ENCODE results near the gene G0S2.
A peak's percentile ranks its signal among the peaks of the same experiment; 100 is the strongest.

G0S2 gene

DNA sequence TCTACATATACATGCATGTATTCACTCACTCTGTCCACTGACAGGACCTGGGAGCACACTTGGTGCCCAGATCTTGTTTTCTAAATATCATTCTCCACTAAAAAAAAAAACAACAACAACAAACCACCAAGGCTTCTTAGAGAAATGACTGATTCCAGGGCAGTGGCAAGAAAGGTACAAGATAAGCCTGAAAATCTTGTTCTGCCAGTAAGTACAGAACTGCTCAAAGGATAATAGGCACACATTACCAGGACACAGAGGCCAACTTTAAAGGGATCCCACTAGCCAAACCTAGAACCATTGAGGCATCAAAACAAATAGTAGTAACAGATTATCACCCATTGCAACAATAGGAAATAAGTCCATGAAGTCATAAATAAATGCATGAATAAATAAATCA is 40.1 kb downstream of the G0S2 start:
- no peak overlapping the region for H3K27ac Mint-ChIP-seq
- H3K36me3 Mint-ChIP-seq: no peaks in the 10 kb centered on the region
- H3K4me1 Mint-ChIP-seq: peaks cover 9% of the 10 kb centered on the region
- DNase-seq (ENCODE audit: low spot score in 2 of 2): no peak
- ATAC-seq: no peak
- H3K9me3 Mint-ChIP-seq: no peaks in the 10 kb centered on the region
- no peak overlapping the region for H3K4me3 Mint-ChIP-seq

DNA sequence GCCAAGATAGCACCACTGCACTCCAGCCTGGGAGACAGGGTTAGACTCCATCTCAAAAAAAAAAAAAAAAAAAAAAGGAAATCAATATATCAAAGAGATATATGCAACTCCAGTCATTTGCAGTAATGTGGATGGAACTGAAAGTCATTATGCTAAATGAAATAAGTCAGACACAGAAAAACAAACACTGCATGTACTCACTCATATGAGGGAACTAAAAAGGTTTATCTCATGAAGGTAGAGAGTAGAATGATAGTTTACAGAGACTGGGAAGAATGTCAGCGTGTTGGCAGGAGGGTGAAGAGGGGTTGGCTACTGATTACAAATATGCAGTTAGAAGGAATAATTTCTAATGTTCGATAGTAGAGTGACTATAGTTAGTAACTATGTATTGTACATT is 42.6 kb downstream of the G0S2 start:
- no peaks in the 10 kb centered on the region for H3K9me3 Mint-ChIP-seq
- no peak overlapping the region for H3K27ac Mint-ChIP-seq
- H3K4me1 Mint-ChIP-seq: peaks cover 6% of the 10 kb centered on the region
- no peak for DNase-seq (ENCODE audit: low spot score in 2 of 2)
- no peaks in the 10 kb centered on the region for H3K36me3 Mint-ChIP-seq
- ATAC-seq: peak; percentile 68
- H3K4me3 Mint-ChIP-seq: no peak overlapping the region

DNA sequence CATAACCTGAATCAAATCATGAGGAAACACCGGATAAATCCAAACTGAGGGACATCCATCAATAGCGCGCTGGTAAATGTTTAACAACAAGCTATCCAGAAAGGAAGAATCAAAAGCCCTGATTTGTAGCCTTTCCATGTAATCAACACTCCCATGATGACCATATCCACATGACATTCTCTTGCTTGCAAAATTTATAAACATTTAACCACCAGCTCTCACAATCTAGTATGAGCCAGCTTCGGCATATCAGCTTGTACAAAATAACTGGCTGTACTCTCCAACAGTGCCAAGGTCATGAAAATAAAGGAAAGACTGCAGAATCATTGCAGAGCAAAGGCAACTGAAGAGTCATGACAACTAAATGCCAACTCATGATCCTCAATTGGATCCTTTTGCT is 45.1 kb downstream of the G0S2 start:
- Mint-ChIP-seq H3K4me1 (peaks cover 11% of the 10 kb centered on the region), H3K27ac (no peak overlapping the region), H3K36me3 (no peaks in the 10 kb centered on the region), H3K9me3 (no peaks in the 10 kb centered on the region), H3K4me3 (no peak overlapping the region)
- no peak for ATAC-seq
- no peak for DNase-seq (ENCODE audit: low spot score in 2 of 2)

DNA sequence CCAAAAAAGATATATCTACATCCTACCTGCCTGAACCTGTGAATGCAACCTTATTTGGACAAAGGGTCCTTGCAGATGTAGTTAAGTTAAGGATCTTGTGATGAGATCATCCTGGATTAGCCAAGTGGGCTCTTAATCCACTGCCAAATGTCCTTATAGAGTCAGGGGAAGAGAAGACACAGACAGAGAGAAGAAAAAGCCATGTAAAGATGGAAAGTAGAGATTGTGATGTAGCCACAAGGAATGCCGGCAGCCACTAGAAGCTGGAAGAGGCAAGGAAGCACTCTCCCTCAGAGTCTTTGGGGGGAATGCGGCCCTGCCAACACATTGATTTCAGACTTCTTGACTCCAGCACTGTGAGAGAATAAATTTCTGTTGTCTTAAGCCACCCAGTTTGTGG is 45.6 kb downstream of the G0S2 start:
- no peak for ATAC-seq
- no peaks in the 10 kb centered on the region for H3K9me3 Mint-ChIP-seq
- H3K27ac Mint-ChIP-seq: no peak overlapping the region
- peaks cover 11% of the 10 kb centered on the region for H3K4me1 Mint-ChIP-seq
- no peak for DNase-seq (ENCODE audit: low spot score in 2 of 2)
- H3K36me3 Mint-ChIP-seq: no peaks in the 10 kb centered on the region
- no peak overlapping the region for H3K4me3 Mint-ChIP-seq

DNA sequence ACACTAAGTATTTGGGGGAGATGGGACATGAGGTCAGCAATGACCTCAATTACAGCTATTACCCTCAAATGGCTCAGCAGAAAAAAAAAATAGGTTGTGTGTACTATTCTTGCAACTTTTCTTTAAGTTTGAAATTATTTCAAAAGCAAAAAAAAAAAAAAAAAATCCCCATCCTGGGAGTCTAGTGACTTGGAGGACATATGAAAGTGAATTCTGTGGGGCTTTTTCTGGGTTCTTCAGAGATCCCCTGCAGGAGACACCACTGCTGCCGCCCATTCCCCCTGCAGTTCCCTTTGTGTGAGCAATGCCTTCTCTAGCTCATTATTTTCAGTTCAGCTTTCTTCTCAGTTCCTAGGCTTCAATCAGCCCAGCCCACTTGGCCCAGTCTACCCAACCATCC is 46.1 kb downstream of the G0S2 start:
- Mint-ChIP-seq H3K4me3 (no peak overlapping the region), H3K4me1 (peaks cover 11% of the 10 kb centered on the region), H3K27ac (no peak overlapping the region), H3K9me3 (no peaks in the 10 kb centered on the region), H3K36me3 (no peaks in the 10 kb centered on the region)
- no peak for ATAC-seq
- DNase-seq (ENCODE audit: low spot score in 2 of 2): no peak

DNA sequence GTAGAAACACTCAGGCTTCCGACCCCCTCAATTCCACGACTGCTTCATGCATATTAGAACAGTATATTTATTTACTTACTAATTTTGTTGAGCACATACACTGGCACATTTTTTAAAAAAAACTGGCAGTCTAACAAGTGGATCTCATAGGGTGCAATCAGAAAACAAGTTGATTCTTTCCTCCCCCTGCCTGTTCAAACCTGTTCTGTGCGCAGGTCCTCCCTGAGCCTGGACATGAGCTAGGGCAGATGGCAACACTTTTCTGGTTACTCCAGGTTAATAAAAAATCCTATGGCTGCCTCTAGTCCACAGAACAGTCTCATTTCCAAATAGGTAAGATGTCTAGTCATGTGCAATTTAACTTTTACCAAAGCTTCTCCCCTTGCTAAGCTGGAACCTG is 48.1 kb downstream of the G0S2 start:
- Mint-ChIP-seq H3K9me3 (no peaks in the 10 kb centered on the region), H3K36me3 (no peaks in the 10 kb centered on the region), H3K4me1 (peaks cover 26% of the 10 kb centered on the region), H3K27ac (peak overlapping the region; percentile 71), H3K4me3 (no peak overlapping the region)
- no peak for DNase-seq (ENCODE audit: low spot score in 2 of 2)
- no peak for ATAC-seq

DNA sequence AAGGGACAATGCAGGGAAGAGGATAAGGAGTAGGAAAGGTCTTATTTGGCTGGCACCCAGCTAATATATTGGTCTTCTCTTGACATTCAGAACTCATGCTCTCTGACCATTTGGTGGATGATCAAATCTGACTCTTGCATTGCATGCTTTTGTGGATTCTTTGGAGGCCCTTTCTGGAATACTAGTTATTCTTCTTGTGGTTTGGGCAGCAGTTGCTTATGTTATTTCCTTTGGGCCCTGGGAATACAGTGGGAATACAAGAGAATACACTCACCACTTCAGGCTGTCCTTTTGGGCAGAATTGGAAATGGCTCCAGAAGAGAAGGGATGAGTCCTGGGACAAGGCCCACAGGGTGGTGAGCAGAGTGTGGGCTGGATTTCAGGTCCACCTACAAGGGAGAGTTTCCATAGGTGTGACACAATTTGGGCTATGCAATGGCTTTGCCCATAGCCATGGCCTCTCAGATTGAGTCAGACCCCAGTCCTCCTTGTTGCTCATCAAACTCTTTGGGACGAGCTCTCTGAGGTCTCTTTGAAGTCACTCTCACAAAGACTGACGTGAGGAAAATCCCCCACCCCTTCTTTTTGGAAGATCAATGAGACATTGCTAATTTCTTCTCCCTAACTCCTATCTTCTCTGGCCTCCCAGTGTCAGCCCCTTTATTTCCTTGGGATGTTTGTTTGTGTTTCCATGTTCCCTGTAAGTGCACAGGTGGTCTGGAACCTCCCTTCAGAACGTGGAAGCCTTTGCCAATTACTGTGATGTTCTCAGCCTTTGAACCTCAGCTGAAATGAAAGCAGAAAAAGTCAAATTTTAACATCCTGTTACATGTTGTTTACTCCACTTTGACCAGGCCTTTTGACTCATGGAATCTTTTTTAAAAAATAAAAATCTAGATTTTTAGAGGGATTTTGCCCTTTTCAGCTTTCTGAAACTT is 48.8 kb downstream of the G0S2 start:
- peak overlapping the region; percentile 8 for H3K4me3 Mint-ChIP-seq
- DNase-seq (ENCODE audit: low spot score in 2 of 2) (no peak), ATAC-seq (peak; percentile 91)
- H3K9me3 Mint-ChIP-seq: no peaks in the 10 kb centered on the region
- no peaks in the 10 kb centered on the region for H3K36me3 Mint-ChIP-seq
- peaks cover 26% of the 10 kb centered on the region for H3K4me1 Mint-ChIP-seq
- H3K27ac Mint-ChIP-seq: peak overlapping the region; percentile 71
